Uterus (tissue), 4 donors: Measurements from ENCODE around the gene FNBP1L. TPM values are rescaled to one million over a fixed set of nuclear protein-coding genes. Genes with fewer than 3 reads are reported as not detected.

ENCODE experiments used
- DNase-seq, 2 donors: peaks; one replicate each; pipeline ENCODE4 v3.0.0-alpha.2; 2019 to 2020
- H3K27ac ChIP-seq, 2 donors: fragments of 200-600 bp; sonication (generic); 1 replicate in 1 of 2; 2 replicates in 1 of 2; pipeline ENCODE4 v1.5.1; 2016 to 2018
- H3K27me3 ChIP-seq, 2 donors: fragments of 200-600 bp; sonication (generic); one replicate each; pipeline ENCODE4 v1.5.1; 2018 to 2019; ENCODE audit warnings: control low read depth in 1 of 2
- H3K36me3 ChIP-seq, 2 donors: fragments of 200-600 bp; sonication (generic); one replicate each; pipeline ENCODE4 v1.5.1; 2019; ENCODE audit warnings: control low read depth in 1 of 2
- H3K4me1 ChIP-seq, 2 donors: fragments of 200-600 bp; sonication (generic); one replicate each; pipeline ENCODE4 v1.5.1; 2018 to 2019; ENCODE audit warnings: control low read depth in 1 of 2
- H3K4me3 ChIP-seq, 2 donors: fragments of 200-600 bp; sonication (generic); 1 replicate in 1 of 2; 2 replicates in 1 of 2; pipeline ENCODE4 v1.5.1; 2018 to 2019; ENCODE audit warnings: mild to moderate bottlenecking in 1 of 2
- H3K9me3 ChIP-seq, 2 donors: fragments of 200-600 bp; sonication (generic); one replicate each; pipeline ENCODE4 v1.5.1; 2019; ENCODE audit warnings: control low read depth in 1 of 2
- POLR2A ChIP-seq, 2 donors: fragments of 450-650 bp; IDR thresholded peaks; one replicate each; pipeline ENCODE4 v1.6.1; 2016; ENCODE audit warnings: antibody characterized with exemption in 2 of 2, mild to moderate bottlenecking in 1 of 2, moderate library complexity in 1 of 2
- intact Hi-C: fragments of 100-400 bp; cut with DNase I; formaldehyde crosslinking; loops from one replicate; pipeline ENCODE4 v1.15.1; 2023; ENCODE audit warnings: low total_unique reads
- total RNA-seq, 4 donors: library from RNA; depleted of rRNA in 3 of 4; stranded (reverse); fragments of >200 nt in 3 of 4; gene quantifications; one replicate each; pipeline versions ENCODE4 v1.1.0 to v1.2.4, GENCODE V29; 2014 to 2023
- TF ChIP-seq, protein P1 (sequence below), 4 experiments: fragments of 200-600 bp in 2 of 4; fragments of 450-650 bp in 2 of 4; sonication (generic) in 2 of 4; IDR thresholded peaks; one replicate each; pipeline ENCODE4 v1.5.1; 2016 to 2019; ENCODE audit warnings: antibody characterized with exemption in 4 of 4, mild to moderate bottlenecking in 2 of 4, moderate library complexity in 1 of 4
- donor health status: DM: yes; HTN: yes; CAD: no.

The FNBP1L gene
- total RNA-seq, 4 donors from 2014 or later, result 14.9 to 88.1 (median 23.0) TPM

DNA sequence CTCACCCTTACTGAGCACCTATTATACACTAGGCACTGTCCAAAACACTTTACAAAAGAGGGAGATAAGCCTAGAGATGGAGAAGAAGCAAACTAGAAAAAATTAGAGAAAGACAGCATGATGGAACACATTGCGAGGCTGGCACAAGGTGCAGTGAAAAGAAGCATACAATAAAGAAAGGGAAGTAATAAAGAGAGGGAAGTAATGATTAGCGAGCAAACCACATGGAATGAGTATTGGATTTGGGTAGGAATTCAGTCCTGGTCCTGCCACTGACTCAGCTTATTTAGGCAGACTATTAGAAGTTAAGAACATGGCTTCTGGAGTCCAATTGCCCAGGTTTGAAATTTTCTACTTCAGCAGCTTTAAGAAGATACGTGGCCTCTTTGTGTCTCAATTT, 32.6 kb upstream of the FNBP1L start:
- no peaks in the 10 kb centered on the region for H3K4me1 ChIP-seq
- no peak for DNase-seq
- no peak overlapping the region for H3K27ac ChIP-seq
- no peak overlapping the region for H3K4me3 ChIP-seq
- no peaks in the 10 kb centered on the region for H3K27me3 ChIP-seq
- intact Hi-C loops, result no loop called here
- H3K36me3 ChIP-seq, result no peaks in the 10 kb centered on the region
- TF ChIP-seq, protein P1, sequence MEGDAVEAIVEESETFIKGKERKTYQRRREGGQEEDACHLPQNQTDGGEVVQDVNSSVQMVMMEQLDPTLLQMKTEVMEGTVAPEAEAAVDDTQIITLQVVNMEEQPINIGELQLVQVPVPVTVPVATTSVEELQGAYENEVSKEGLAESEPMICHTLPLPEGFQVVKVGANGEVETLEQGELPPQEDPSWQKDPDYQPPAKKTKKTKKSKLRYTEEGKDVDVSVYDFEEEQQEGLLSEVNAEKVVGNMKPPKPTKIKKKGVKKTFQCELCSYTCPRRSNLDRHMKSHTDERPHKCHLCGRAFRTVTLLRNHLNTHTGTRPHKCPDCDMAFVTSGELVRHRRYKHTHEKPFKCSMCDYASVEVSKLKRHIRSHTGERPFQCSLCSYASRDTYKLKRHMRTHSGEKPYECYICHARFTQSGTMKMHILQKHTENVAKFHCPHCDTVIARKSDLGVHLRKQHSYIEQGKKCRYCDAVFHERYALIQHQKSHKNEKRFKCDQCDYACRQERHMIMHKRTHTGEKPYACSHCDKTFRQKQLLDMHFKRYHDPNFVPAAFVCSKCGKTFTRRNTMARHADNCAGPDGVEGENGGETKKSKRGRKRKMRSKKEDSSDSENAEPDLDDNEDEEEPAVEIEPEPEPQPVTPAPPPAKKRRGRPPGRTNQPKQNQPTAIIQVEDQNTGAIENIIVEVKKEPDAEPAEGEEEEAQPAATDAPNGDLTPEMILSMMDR (IDR thresholded peaks at IDR 0.05), result no peak
- TF ChIP-seq POLR2A (IDR thresholded peaks at IDR 0.05), result no peak
- H3K9me3 ChIP-seq, result no peaks in the 10 kb centered on the region

DNA sequence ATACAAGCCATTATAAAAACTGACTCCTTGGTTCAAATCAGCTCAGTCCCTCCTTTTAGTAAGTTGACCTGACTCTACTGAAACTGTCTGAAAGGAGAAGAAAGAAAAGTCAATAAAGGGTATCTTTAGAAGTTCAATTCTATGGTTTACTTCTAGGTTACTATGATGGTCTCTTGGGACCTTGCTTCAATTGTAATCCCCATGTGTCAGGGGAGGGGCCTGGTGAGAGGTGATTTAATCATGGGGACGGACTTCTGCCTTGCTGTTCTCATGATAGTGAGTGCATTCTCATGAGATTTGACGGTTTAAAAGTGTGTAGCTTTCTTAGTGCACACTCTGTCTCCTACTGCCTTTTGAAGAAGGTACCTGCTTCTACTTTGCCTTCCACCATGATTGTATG, 31.7 kb upstream of the FNBP1L start:
- Histone ChIP-seq H3K4me3 (no peak overlapping the region), H3K9me3 (no peaks in the 10 kb centered on the region), H3K27me3 (no peaks in the 10 kb centered on the region), H3K36me3 (no peaks in the 10 kb centered on the region), H3K27ac (no peak overlapping the region), H3K4me1 (no peaks in the 10 kb centered on the region)
- intact Hi-C loops, result no loop called here
- TF ChIP-seq, protein P1 (IDR thresholded peaks at IDR 0.05), result no peak
- TF ChIP-seq POLR2A (IDR thresholded peaks at IDR 0.05), result no peak
- no peak for DNase-seq

DNA sequence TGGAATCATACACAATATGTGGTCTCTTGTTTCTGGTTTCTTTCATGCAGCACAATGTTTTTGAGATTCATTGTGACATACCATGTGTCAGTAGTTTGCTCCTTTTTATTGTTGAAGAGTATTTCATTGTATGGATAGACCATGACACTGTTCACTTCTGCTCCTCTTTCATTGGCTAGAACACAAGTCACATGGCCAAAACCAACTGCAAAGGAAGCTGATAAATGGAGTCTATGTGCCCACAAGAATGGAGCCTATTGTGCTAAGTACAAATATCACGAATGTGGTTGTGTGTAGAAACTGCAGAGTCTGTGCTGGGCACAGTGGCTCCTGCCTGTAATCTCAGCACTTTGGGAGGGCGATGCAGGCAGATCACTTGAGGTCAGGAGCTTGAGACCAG, 28.6 kb upstream of the FNBP1L start:
- Histone ChIP-seq H3K4me3 (no peak overlapping the region), H3K27me3 (no peaks in the 10 kb centered on the region), H3K27ac (no peak overlapping the region), H3K36me3 (no peaks in the 10 kb centered on the region), H3K4me1 (no peaks in the 10 kb centered on the region), H3K9me3 (no peaks in the 10 kb centered on the region)
- DNase-seq, result no peak
- TF ChIP-seq, protein P1 (IDR thresholded peaks at IDR 0.05), result no peak
- TF ChIP-seq POLR2A (IDR thresholded peaks at IDR 0.05), result no peak
- intact Hi-C loops, result no loop called here

DNA sequence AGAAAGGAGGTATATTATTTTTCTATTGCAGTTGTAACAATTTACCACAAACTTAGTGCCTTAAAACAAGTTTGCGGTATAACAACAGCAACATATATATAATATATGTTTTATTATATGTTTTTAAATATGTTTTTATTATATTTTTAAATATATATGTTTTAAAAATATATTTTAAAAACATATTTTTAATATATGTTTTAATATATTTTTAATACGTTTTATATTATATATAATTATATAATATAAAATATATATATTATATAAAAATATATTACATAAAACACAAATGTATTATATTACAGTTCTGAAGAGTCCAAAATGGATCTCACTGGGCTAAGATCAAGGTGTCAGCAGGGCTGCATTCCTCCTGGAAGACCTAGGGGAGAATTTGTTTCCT, 27.5 kb upstream of the FNBP1L start:
- H3K27ac ChIP-seq, result no peak overlapping the region
- intact Hi-C loops, result no loop called here
- TF ChIP-seq, protein P1 (IDR thresholded peaks at IDR 0.05), result no peak
- TF ChIP-seq POLR2A (IDR thresholded peaks at IDR 0.05), result no peak
- no peak overlapping the region for H3K4me3 ChIP-seq
- DNase-seq, result no peak
- no peaks in the 10 kb centered on the region for H3K4me1 ChIP-seq
- H3K27me3 ChIP-seq, result no peaks in the 10 kb centered on the region
- H3K9me3 ChIP-seq, result no peaks in the 10 kb centered on the region
- H3K36me3 ChIP-seq, result no peaks in the 10 kb centered on the region

DNA sequence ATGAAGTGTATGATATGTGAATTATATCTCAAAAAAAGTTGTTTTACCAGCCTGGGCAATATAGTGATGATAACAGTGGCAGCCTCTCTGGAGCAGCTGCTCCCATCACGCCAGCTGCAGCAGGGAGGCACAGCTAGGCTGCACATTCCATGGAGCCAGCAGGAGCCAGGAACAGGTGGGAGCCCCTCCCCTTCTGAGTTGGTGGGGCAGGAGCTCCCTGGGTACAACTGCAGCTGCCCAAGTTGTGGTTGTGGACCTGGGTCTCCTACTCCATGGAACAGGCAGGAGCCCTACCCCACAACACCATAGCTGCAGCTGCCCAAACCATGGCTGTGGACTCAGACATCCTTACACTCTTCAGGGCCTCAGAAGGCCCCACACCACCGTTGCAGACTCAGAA, 21.7 kb upstream of the FNBP1L start:
- no peaks in the 10 kb centered on the region for H3K27me3 ChIP-seq
- DNase-seq, result no peak
- no peaks in the 10 kb centered on the region for H3K9me3 ChIP-seq
- intact Hi-C loops, result no loop called here
- H3K4me1 ChIP-seq, result no peaks in the 10 kb centered on the region
- TF ChIP-seq, protein P1 (IDR thresholded peaks at IDR 0.05), result no peak
- TF ChIP-seq POLR2A (IDR thresholded peaks at IDR 0.05), result no peak
- H3K27ac ChIP-seq, result no peak overlapping the region
- H3K36me3 ChIP-seq, result no peaks in the 10 kb centered on the region
- H3K4me3 ChIP-seq, result no peak overlapping the region
